AG04450 (cell line): ENCODE measurements around the gene HMGA1. TPM values are rescaled to one million over a fixed set of nuclear protein-coding genes. Genes with fewer than 3 reads are reported as not detected.
A peak's percentile ranks its signal among the peaks of the same experiment; 100 is the strongest.

Source experiments
- CTCF ChIA-PET: fragments of 300-600, 350-600 bp; formaldehyde crosslinking; extraction: SDS; loops from one replicate; lab custom pipeline; 2022; ENCODE audit warnings: antibody characterized with exemption, inconsistent platforms; lab: Charles Lee
- POLR2A ChIA-PET: fragments of 350-600 bp; formaldehyde crosslinking; extraction: SDS; loops from one replicate; lab custom pipeline; 2021; ENCODE audit warnings: antibody characterized with exemption, inconsistent platforms; lab: Yijun Ruan, JAX
- DNase-seq: peaks from one replicate; pipeline ENCODE4 v3.0.0-alpha.2; 2011; ENCODE audit warnings: low read depth, low spot score
- H3K27ac ChIP-seq: one replicate; pipeline ENCODE4 v1.5.1; 2012; ENCODE audit warnings: low read depth, low read length, control low read depth
- H3K27me3 ChIP-seq: one replicate; pipeline ENCODE4 v1.6.0; 2012; ENCODE audit warnings: low read length; ENCODE audit not compliant: control insufficient read depth, insufficient read depth
- H3K4me3 ChIP-seq: 2 replicates; pipeline ENCODE4 v1.5.1; 2011; ENCODE audit warnings: mild to moderate bottlenecking, low read depth, low read length, control low read depth
- H3K9me3 ChIP-seq: 2 replicates; pipeline ENCODE4 v1.5.1; 2012; ENCODE audit warnings: low read length; ENCODE audit not compliant: control insufficient read depth, insufficient read depth
- polyA plus RNA-seq: library from polyadenylated mRNA; depleted of rRNA; stranded (reverse); fragments of >200 nt; gene quantifications from 2 replicates; pipeline ENCODE4 v1.2.3, GENCODE V29; 2011
- TF ChIP-seq, protein P1 (sequence below): IDR thresholded peaks from 2 replicates; pipeline ENCODE4 v1.5.1; 2011; ENCODE audit warnings: low read depth, low read length, control low read depth, inconsistent platforms

HMGA1 gene
- polyA plus RNA-seq, 1 experiment, result 142 TPM

DNA sequence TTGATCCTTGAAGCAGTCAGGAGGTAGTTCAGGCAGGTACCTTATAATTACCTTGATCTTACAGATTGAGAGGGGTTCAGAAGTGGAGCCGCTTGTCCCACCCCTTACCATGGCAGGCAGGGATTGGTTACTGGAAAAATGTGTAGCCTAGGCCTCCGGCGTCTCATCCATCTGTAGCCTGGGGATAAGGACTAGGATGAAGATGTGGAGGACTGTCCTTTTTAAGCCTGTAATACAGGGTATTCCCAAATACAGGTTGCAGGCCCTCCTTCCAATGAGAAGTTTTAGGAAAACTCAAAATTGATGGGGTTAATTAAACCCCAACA, 2.8 kb downstream of the HMGA1 start:
- H3K9me3 ChIP-seq, result no peaks in the 10 kb centered on the region; the same call in 1 of the 2 replicates
- no peak for DNase-seq
- ChIA-PET POLR2A (no interaction called here), CTCF (interaction anchor here (0.9 kb wide), 1 partner anchor 10 kb away, joined by 3 read pairs; the partner anchor contains the start of gene SMIM29)
- TF ChIP-seq, protein P1, sequence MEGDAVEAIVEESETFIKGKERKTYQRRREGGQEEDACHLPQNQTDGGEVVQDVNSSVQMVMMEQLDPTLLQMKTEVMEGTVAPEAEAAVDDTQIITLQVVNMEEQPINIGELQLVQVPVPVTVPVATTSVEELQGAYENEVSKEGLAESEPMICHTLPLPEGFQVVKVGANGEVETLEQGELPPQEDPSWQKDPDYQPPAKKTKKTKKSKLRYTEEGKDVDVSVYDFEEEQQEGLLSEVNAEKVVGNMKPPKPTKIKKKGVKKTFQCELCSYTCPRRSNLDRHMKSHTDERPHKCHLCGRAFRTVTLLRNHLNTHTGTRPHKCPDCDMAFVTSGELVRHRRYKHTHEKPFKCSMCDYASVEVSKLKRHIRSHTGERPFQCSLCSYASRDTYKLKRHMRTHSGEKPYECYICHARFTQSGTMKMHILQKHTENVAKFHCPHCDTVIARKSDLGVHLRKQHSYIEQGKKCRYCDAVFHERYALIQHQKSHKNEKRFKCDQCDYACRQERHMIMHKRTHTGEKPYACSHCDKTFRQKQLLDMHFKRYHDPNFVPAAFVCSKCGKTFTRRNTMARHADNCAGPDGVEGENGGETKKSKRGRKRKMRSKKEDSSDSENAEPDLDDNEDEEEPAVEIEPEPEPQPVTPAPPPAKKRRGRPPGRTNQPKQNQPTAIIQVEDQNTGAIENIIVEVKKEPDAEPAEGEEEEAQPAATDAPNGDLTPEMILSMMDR, result no peak
- no peaks in the 10 kb centered on the region for H3K27me3 ChIP-seq
- peak overlapping the region; percentile 39 for H3K27ac ChIP-seq
- H3K4me3 ChIP-seq, result peak overlapping the region; percentile 73

DNA sequence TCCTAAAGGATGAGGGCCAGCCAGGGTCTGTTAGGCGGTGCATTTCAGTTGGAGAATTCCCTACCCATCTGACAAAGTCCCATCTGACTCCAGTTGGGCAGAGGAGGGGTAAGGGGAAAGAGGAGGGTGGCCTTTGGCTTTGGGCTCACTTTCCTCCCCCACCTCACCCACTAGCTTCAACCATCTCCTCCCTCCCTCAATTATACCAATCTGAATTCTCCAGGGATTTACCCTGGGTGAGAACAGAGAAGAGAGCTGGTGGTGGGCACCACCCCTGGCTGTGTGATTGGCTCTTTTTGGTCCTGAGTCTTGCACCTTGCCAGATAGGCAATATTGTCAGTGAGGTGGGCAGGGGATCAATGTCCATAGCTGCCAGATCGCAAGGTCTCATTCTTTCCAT, 3.2 kb downstream of the HMGA1 start:
- Histone ChIP-seq H3K9me3 (no peaks in the 10 kb centered on the region; the same call in 1 of the 2 replicates), H3K4me3 (peak overlapping the region; percentile 73), H3K27ac (peak overlapping the region; percentile 39), H3K27me3 (no peaks in the 10 kb centered on the region)
- TF ChIP-seq, protein P1, result no peak
- DNase-seq, result no peak
- ChIA-PET POLR2A (no interaction called here), CTCF (interaction anchor here (0.9 kb wide), 1 partner anchor 9 kb away, joined by 3 read pairs; the partner anchor contains the start of gene SMIM29)

DNA sequence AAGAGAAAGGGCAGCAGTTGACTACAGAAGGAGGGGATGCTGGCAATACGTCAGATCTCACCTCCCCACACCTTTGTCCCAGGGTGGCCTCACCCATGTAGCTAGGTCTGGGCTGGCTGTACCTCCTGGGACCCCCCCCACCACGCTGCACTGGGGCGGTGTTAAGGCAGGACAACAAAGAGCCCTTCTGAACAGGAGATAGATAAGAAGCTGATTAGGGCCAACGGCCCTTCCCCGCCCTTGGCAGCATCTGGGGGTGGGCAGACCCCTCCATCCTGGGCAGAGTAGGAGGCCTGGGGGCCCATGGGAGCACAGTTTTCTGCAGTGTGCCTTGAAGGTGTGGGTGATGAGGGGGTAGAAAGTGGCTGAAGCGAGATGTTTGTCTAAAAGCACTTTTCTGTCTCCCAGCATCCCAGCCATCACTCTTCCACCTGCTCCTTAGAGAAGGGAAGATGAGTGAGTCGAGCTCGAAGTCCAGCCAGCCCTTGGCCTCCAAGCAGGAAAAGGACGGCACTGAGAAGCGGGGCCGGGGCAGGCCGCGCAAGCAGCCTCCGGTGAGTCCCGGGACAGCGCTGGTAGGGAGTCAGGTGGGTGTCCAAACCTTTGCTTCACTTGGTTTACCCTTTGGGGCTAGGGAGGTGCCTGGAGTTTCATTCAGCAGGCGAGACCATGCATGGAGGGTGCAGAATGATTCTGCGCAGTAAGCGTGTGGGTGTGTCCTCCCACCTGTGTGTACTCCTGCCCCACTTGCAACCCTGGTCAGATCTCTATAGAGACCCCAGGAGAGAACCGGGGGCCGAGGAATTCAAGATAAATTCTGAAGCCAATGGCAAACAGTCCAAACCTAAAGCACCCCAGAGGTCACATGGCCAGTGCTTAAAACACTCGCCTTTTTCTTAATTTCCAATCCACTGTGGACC, 3.9 kb downstream of the HMGA1 start:
- ChIA-PET POLR2A (no interaction called here), CTCF (interaction anchor here (0.9 kb wide), 1 partner anchor 9 kb away, joined by 3 read pairs; the partner anchor contains the start of gene SMIM29)
- Histone ChIP-seq H3K4me3 (peak overlapping the region; percentile 73; the same call in 1 of the 2 replicates), H3K27ac (peak overlapping the region; percentile 39), H3K9me3 (no peaks in the 10 kb centered on the region; the same call in 1 of the 2 replicates), H3K27me3 (no peaks in the 10 kb centered on the region)
- DNase-seq, result no peak
- TF ChIP-seq, protein P1, result no peak

DNA sequence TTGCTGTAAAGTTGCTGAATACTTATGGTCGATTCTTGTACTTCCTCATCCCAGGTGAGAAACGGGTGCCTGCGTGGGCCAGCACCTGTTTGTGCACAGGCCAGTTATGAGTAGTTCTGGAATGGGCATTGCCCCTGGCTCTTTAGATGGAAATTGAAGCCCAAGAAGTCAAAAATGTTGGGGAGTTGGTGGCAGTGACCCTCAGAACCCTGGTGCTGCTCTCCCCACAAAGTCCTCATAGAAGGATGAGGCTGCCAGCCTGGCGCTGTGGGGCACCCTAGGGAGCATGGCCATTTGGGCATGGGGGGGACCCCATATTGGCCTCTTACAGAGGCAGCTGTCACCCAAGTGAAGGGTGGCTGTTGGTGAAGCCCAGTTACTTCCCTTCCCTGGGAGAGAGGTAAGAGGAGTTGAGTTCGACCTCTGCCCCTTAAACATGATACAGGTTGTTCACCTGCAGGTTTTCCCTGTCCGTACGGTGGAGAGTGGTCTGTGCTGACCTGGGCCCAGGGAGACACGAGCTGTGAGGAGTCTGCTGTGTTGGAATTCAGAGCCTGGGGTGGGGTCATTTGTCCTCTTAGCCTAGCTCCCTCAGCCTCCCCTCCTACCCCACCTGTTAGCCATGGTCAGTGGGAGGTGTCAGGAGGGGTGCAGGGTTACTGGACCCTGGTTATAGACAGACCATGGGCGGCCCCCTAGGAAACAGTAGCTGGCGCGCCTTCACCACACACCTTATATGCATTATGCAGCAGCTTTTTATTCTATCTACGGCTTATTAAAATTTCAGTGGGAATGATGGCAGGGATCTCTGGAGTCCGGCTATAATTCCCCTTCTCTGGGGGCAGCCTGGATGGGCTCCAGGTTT, 4.9 kb downstream of the HMGA1 start:
- no peaks in the 10 kb centered on the region; the same call in 1 of the 2 replicates for H3K9me3 ChIP-seq
- TF ChIP-seq, protein P1, result no peak
- ChIA-PET CTCF (no interaction called here), POLR2A (no interaction called here)
- H3K4me3 ChIP-seq, result no peak overlapping the region
- H3K27ac ChIP-seq, result peak overlapping the region; percentile 21
- H3K27me3 ChIP-seq, result no peaks in the 10 kb centered on the region
- no peak for DNase-seq
